Activated naive CD8-positive, alpha-beta T cell treated with anti-CD3 and anti-CD28 coated beads, Interleukin-2, amount 50 U/mL, for 24 hours (primary cell): Measurements from ENCODE around the gene GSG1L2.

Source experiments
- ATAC-seq: fragments of 150-1000 bp; cut with Tn5 transposase; one replicate; pipeline ENCODE4 v1.10.0; 2021
- DNase-seq: peaks from one replicate; pipeline ENCODE4 v3.0.0; 2021
- H3K27ac Mint-ChIP-seq: one replicate; pipeline ENCODE4 v1.8.0; 2021; ENCODE audit warnings: mild to moderate bottlenecking, mixed read lengths
- H3K27me3 Mint-ChIP-seq: one replicate; pipeline ENCODE4 v1.8.0; 2021; ENCODE audit warnings: mixed read lengths
- H3K36me3 Mint-ChIP-seq: one replicate; pipeline ENCODE4 v1.8.0; 2021; ENCODE audit warnings: low read depth, mixed read lengths
- H3K4me1 Mint-ChIP-seq: one replicate; pipeline ENCODE4 v1.8.0; 2021; ENCODE audit warnings: mixed read lengths
- H3K4me3 Mint-ChIP-seq: one replicate; pipeline ENCODE4 v1.8.0; 2021; ENCODE audit warnings: mild to moderate bottlenecking, moderate library complexity, mixed read lengths
- H3K9me3 Mint-ChIP-seq: one replicate; pipeline ENCODE4 v1.8.0; 2021; ENCODE audit warnings: mixed read lengths

GSG1L2 gene

GRCh38 chr17:9837551-9838471, 15.9 kb upstream of the GSG1L2 start:
- DNase-seq (no peak), ATAC-seq (no peak)
- no peak overlapping the region for H3K4me3 Mint-ChIP-seq
- H3K27ac Mint-ChIP-seq = no peak overlapping the region
- no peaks in the 10 kb centered on the region for H3K36me3 Mint-ChIP-seq
- H3K4me1 Mint-ChIP-seq = no peaks in the 10 kb centered on the region
- peaks cover 3% of the 10 kb centered on the region for H3K27me3 Mint-ChIP-seq
- no peaks in the 10 kb centered on the region for H3K9me3 Mint-ChIP-seq

GRCh38 chr17:9833922-9834321, 12.0 kb upstream of the GSG1L2 start:
- no peak for ATAC-seq
- no peaks in the 10 kb centered on the region for H3K36me3 Mint-ChIP-seq
- no peaks in the 10 kb centered on the region for H3K9me3 Mint-ChIP-seq
- no peaks in the 10 kb centered on the region for H3K27me3 Mint-ChIP-seq
- no peaks in the 10 kb centered on the region for H3K4me1 Mint-ChIP-seq
- H3K4me3 Mint-ChIP-seq = no peak overlapping the region
- H3K27ac Mint-ChIP-seq = no peak overlapping the region
- DNase-seq = no peak

GRCh38 chr17:9830711-9831110, 8.8 kb upstream of the GSG1L2 start:
- ATAC-seq = no peak
- no peak overlapping the region for H3K27ac Mint-ChIP-seq
- H3K4me3 Mint-ChIP-seq = no peak overlapping the region
- no peaks in the 10 kb centered on the region for H3K36me3 Mint-ChIP-seq
- no peaks in the 10 kb centered on the region for H3K4me1 Mint-ChIP-seq
- H3K9me3 Mint-ChIP-seq = no peaks in the 10 kb centered on the region
- no peak for DNase-seq
- no peaks in the 10 kb centered on the region for H3K27me3 Mint-ChIP-seq

GRCh38 chr17:9829343-9829742, 7.5 kb upstream of the GSG1L2 start:
- H3K36me3 Mint-ChIP-seq = no peaks in the 10 kb centered on the region
- ATAC-seq (no peak), DNase-seq (no peak)
- H3K27me3 Mint-ChIP-seq = no peaks in the 10 kb centered on the region
- H3K9me3 Mint-ChIP-seq = no peaks in the 10 kb centered on the region
- H3K4me3 Mint-ChIP-seq = no peak overlapping the region
- H3K4me1 Mint-ChIP-seq = no peaks in the 10 kb centered on the region
- no peak overlapping the region for H3K27ac Mint-ChIP-seq

- Mint-ChIP-seq H3K4me1 (no peaks in the 10 kb centered on the region), H3K27me3 (no peaks in the 10 kb centered on the region), H3K36me3 (no peaks in the 10 kb centered on the region), H3K9me3 (no peaks in the 10 kb centered on the region), H3K4me3 (no peak overlapping the region), H3K27ac (no peak overlapping the region)
- DNase-seq (no peak), ATAC-seq (no peak)
These were observed 6.7 kb upstream of the GSG1L2 start for GRCh38 chr17:9828296-9829295.

GRCh38 chr17:9825641-9826150, 3.8 kb upstream of the GSG1L2 start, which contains the start of gene GLP2R:
Gene GLP2R (plus strand): TSS chr17:9825924. CDS start chr17:9826064, 140 bp downstream.
- no peak within 1 kb of the TSS for H3K27ac Mint-ChIP-seq
- H3K9me3 Mint-ChIP-seq = no peaks in the 10 kb centered on the region
- ATAC-seq (no peak), DNase-seq (no peak)
- no peak within 1 kb of the TSS for H3K4me3 Mint-ChIP-seq
- no peaks in the 10 kb centered on the region for H3K4me1 Mint-ChIP-seq
- H3K36me3 Mint-ChIP-seq = no peaks in the 10 kb centered on the region
- peaks cover 3% of the 10 kb centered on the region for H3K27me3 Mint-ChIP-seq

- H3K36me3 Mint-ChIP-seq = no peaks in the 10 kb centered on the region
- ATAC-seq = no peak
- H3K4me1 Mint-ChIP-seq = no peaks in the 10 kb centered on the region
- peaks cover 3% of the 10 kb centered on the region for H3K27me3 Mint-ChIP-seq
- no peak overlapping the region for H3K27ac Mint-ChIP-seq
- no peak for DNase-seq
- H3K4me3 Mint-ChIP-seq = no peak overlapping the region
- no peaks in the 10 kb centered on the region for H3K9me3 Mint-ChIP-seq
These were observed 3.0 kb upstream of the GSG1L2 start for GRCh38 chr17:9824797-9825338.

GRCh38 chr17:9824094-9824493, 2.2 kb upstream of the GSG1L2 start:
- H3K4me1 Mint-ChIP-seq = no peaks in the 10 kb centered on the region
- DNase-seq (no peak), ATAC-seq (no peak)
- no peak overlapping the region for H3K4me3 Mint-ChIP-seq
- no peaks in the 10 kb centered on the region for H3K9me3 Mint-ChIP-seq
- peaks cover 3% of the 10 kb centered on the region for H3K27me3 Mint-ChIP-seq
- H3K27ac Mint-ChIP-seq = no peak overlapping the region
- H3K36me3 Mint-ChIP-seq = no peaks in the 10 kb centered on the region

- no peaks in the 10 kb centered on the region for H3K9me3 Mint-ChIP-seq
These were observed 1.4 kb downstream of the GSG1L2 start for GRCh38 chr17:9820448-9820847.

GRCh38 chr17:9818760-9819159, 3.1 kb downstream of the GSG1L2 start:
- no peak overlapping the region for H3K4me3 Mint-ChIP-seq
- no peaks in the 10 kb centered on the region for H3K36me3 Mint-ChIP-seq
- H3K4me1 Mint-ChIP-seq = no peaks in the 10 kb centered on the region
- no peak overlapping the region for H3K27ac Mint-ChIP-seq
- DNase-seq = no peak
- peaks cover 3% of the 10 kb centered on the region for H3K27me3 Mint-ChIP-seq
- ATAC-seq = no peak
- no peaks in the 10 kb centered on the region for H3K9me3 Mint-ChIP-seq

More at GRCh38 chr17:9820448-9820847, 1.4 kb downstream of the GSG1L2 start:
- Mint-ChIP-seq H3K4me3 (no peak overlapping the region), H3K27me3 (peaks cover 3% of the 10 kb centered on the region), H3K27ac (no peak overlapping the region), H3K36me3 (no peaks in the 10 kb centered on the region), H3K4me1 (no peaks in the 10 kb centered on the region)
- ATAC-seq (no peak), DNase-seq (no peak)

- H3K9me3 Mint-ChIP-seq = no peaks in the 10 kb centered on the region
- H3K27ac Mint-ChIP-seq = no peak overlapping the region
- H3K36me3 Mint-ChIP-seq = no peaks in the 10 kb centered on the region
- DNase-seq (no peak), ATAC-seq (no peak)
- H3K4me1 Mint-ChIP-seq = no peaks in the 10 kb centered on the region
- H3K27me3 Mint-ChIP-seq = peaks cover 2% of the 10 kb centered on the region
- no peak overlapping the region for H3K4me3 Mint-ChIP-seq
These were observed 4.8 kb downstream of the GSG1L2 start for GRCh38 chr17:9817086-9817485.

GRCh38 chr17:9816472-9816871, 5.4 kb downstream of the GSG1L2 start:
- H3K36me3 Mint-ChIP-seq = no peaks in the 10 kb centered on the region
- no peaks in the 10 kb centered on the region for H3K9me3 Mint-ChIP-seq
- peaks cover 2% of the 10 kb centered on the region for H3K27me3 Mint-ChIP-seq
- no peaks in the 10 kb centered on the region for H3K4me1 Mint-ChIP-seq
- ATAC-seq = no peak
- no peak overlapping the region for H3K27ac Mint-ChIP-seq
- no peak overlapping the region for H3K4me3 Mint-ChIP-seq
- no peak for DNase-seq

GRCh38 chr17:9814337-9814945, 7.4 kb downstream of the GSG1L2 start:
- DNase-seq (no peak), ATAC-seq (no peak)
- no peaks in the 10 kb centered on the region for H3K9me3 Mint-ChIP-seq
- H3K4me3 Mint-ChIP-seq = no peak overlapping the region
- H3K36me3 Mint-ChIP-seq = no peaks in the 10 kb centered on the region
- peaks cover 2% of the 10 kb centered on the region for H3K27me3 Mint-ChIP-seq
- H3K4me1 Mint-ChIP-seq = no peaks in the 10 kb centered on the region
- H3K27ac Mint-ChIP-seq = no peak overlapping the region

- no peak for ATAC-seq
- Mint-ChIP-seq H3K27ac (no peak overlapping the region), H3K4me1 (no peaks in the 10 kb centered on the region), H3K4me3 (no peak overlapping the region), H3K27me3 (peaks cover 3% of the 10 kb centered on the region), H3K36me3 (no peaks in the 10 kb centered on the region), H3K9me3 (no peaks in the 10 kb centered on the region)
- DNase-seq = no peak
These were observed 8.7 kb downstream of the GSG1L2 start for GRCh38 chr17:9813166-9813565.
